ENCODE measurements around the gene CCDC92B. TPM values are rescaled to one million over a fixed set of nuclear protein-coding genes. Genes with fewer than 3 reads are reported as not detected.
A peak's percentile ranks its signal among the peaks of the same experiment; 100 is the strongest.

CCDC92B gene
- total and polyA plus RNA-seq, 9 of the 15 experiments (the other 6 are each of a cell fraction or from before 2014, with no cell fraction given): not detected

DNA sequence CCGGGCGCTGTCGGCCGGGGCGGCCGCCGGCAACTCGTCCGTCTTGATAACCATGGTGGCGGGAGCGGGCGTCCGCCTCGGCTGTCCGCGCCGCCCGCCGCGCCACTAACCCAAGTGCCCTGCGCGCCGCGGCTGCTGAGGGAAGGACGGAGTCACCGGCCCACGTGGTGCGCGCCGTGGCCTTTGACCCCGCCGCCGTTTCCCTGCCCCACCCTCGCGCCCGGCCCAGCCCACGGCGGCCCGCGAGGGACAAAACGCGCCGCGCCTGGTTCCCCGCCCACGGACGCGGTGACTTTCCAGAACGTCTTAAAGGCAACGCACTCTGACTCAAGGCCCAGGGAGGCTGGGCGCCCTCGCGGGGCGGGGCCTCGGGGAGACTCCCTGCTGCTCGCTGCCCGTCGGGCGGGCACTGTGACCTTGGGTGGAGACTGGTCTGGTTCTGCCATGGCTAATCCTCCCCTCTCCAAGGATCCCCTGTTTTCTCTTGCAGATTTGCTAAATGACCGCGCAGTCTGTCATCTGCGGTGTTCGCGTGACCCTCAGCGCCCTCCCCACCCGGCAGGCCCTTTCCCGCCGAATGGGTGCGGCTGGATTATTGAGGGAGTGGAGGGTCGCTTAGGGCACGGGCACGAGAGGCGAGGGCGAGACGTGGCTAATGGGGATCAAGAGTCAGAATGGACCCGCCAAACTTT, 37.7 kb downstream of the CCDC92B start, which contains the start of gene CLUH (continued):
- no peak for TF ChIP-seq ZNF586 (CRISPR knock-in tag; conservative IDR thresholded peaks at IDR 0.05)
- peak; percentile 54; the same call in 1 of the 2 replicates for TF ChIP-seq RNF2 (IDR thresholded peaks at IDR 0.05)
- no peak for TF ChIP-seq ZNF12 (CRISPR knock-in tag; IDR thresholded peaks at IDR 0.05)
- TF ChIP-seq TRIM24 (IDR thresholded peaks at IDR 0.05): peak in 1 of 2 experiments; percentile 45; a peak in 1 of 4 replicates
- 0 out of 2 replicates have a peak, but pooled peaks have one; percentile 29 for TF ChIP-seq ARID1B (IDR thresholded peaks at IDR 0.05)
- peak; percentile 59; the same call in 1 of the 2 replicates for TF ChIP-seq KLF1 (tag; IDR thresholded peaks at IDR 0.05)
- no peak for TF ChIP-seq FOXA1 (IDR thresholded peaks at IDR 0.05; ENCODE audit: borderline replicate concordance)
- TF ChIP-seq, protein P1, sequence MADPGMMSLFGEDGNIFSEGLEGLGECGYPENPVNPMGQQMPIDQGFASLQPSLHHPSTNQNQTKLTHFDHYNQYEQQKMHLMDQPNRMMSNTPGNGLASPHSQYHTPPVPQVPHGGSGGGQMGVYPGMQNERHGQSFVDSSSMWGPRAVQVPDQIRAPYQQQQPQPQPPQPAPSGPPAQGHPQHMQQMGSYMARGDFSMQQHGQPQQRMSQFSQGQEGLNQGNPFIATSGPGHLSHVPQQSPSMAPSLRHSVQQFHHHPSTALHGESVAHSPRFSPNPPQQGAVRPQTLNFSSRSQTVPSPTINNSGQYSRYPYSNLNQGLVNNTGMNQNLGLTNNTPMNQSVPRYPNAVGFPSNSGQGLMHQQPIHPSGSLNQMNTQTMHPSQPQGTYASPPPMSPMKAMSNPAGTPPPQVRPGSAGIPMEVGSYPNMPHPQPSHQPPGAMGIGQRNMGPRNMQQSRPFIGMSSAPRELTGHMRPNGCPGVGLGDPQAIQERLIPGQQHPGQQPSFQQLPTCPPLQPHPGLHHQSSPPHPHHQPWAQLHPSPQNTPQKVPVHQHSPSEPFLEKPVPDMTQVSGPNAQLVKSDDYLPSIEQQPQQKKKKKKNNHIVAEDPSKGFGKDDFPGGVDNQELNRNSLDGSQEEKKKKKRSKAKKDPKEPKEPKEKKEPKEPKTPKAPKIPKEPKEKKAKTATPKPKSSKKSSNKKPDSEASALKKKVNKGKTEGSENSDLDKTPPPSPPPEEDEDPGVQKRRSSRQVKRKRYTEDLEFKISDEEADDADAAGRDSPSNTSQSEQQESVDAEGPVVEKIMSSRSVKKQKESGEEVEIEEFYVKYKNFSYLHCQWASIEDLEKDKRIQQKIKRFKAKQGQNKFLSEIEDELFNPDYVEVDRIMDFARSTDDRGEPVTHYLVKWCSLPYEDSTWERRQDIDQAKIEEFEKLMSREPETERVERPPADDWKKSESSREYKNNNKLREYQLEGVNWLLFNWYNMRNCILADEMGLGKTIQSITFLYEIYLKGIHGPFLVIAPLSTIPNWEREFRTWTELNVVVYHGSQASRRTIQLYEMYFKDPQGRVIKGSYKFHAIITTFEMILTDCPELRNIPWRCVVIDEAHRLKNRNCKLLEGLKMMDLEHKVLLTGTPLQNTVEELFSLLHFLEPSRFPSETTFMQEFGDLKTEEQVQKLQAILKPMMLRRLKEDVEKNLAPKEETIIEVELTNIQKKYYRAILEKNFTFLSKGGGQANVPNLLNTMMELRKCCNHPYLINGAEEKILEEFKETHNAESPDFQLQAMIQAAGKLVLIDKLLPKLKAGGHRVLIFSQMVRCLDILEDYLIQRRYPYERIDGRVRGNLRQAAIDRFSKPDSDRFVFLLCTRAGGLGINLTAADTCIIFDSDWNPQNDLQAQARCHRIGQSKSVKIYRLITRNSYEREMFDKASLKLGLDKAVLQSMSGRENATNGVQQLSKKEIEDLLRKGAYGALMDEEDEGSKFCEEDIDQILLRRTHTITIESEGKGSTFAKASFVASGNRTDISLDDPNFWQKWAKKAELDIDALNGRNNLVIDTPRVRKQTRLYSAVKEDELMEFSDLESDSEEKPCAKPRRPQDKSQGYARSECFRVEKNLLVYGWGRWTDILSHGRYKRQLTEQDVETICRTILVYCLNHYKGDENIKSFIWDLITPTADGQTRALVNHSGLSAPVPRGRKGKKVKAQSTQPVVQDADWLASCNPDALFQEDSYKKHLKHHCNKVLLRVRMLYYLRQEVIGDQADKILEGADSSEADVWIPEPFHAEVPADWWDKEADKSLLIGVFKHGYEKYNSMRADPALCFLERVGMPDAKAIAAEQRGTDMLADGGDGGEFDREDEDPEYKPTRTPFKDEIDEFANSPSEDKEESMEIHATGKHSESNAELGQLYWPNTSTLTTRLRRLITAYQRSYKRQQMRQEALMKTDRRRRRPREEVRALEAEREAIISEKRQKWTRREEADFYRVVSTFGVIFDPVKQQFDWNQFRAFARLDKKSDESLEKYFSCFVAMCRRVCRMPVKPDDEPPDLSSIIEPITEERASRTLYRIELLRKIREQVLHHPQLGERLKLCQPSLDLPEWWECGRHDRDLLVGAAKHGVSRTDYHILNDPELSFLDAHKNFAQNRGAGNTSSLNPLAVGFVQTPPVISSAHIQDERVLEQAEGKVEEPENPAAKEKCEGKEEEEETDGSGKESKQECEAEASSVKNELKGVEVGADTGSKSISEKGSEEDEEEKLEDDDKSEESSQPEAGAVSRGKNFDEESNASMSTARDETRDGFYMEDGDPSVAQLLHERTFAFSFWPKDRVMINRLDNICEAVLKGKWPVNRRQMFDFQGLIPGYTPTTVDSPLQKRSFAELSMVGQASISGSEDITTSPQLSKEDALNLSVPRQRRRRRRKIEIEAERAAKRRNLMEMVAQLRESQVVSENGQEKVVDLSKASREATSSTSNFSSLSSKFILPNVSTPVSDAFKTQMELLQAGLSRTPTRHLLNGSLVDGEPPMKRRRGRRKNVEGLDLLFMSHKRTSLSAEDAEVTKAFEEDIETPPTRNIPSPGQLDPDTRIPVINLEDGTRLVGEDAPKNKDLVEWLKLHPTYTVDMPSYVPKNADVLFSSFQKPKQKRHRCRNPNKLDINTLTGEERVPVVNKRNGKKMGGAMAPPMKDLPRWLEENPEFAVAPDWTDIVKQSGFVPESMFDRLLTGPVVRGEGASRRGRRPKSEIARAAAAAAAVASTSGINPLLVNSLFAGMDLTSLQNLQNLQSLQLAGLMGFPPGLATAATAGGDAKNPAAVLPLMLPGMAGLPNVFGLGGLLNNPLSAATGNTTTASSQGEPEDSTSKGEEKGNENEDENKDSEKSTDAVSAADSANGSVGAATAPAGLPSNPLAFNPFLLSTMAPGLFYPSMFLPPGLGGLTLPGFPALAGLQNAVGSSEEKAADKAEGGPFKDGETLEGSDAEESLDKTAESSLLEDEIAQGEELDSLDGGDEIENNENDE (IDR thresholded peaks at IDR 0.05; ENCODE audit: low read depth, low read length): no peak
- peak; percentile 95 for TF ChIP-seq NR2C1 (IDR thresholded peaks at IDR 0.05)
- peak; percentile 96 for TF ChIP-seq NR2C1 (tag; IDR thresholded peaks at IDR 0.05)
- TF ChIP-seq ZBTB1 (CRISPR knock-in tag; IDR thresholded peaks at IDR 0.05; ENCODE audit: borderline replicate concordance, low read depth): no peak
- TF ChIP-seq, protein P2, sequence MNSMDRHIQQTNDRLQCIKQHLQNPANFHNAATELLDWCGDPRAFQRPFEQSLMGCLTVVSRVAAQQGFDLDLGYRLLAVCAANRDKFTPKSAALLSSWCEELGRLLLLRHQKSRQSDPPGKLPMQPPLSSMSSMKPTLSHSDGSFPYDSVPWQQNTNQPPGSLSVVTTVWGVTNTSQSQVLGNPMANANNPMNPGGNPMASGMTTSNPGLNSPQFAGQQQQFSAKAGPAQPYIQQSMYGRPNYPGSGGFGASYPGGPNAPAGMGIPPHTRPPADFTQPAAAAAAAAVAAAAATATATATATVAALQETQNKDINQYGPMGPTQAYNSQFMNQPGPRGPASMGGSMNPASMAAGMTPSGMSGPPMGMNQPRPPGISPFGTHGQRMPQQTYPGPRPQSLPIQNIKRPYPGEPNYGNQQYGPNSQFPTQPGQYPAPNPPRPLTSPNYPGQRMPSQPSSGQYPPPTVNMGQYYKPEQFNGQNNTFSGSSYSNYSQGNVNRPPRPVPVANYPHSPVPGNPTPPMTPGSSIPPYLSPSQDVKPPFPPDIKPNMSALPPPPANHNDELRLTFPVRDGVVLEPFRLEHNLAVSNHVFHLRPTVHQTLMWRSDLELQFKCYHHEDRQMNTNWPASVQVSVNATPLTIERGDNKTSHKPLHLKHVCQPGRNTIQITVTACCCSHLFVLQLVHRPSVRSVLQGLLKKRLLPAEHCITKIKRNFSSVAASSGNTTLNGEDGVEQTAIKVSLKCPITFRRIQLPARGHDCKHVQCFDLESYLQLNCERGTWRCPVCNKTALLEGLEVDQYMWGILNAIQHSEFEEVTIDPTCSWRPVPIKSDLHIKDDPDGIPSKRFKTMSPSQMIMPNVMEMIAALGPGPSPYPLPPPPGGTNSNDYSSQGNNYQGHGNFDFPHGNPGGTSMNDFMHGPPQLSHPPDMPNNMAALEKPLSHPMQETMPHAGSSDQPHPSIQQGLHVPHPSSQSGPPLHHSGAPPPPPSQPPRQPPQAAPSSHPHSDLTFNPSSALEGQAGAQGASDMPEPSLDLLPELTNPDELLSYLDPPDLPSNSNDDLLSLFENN (IDR thresholded peaks at IDR 0.05; ENCODE audit: low read depth in 2 of 2, low read length in 2 of 2): no peak
- TF ChIP-seq L3MBTL2 (IDR thresholded peaks at IDR 0.05): peak; percentile 90
